ENCODE data around the gene IMMP2L.
"Not testable (repeated sequence)": the region's sequence is repeated elsewhere in the genome, so short reads cannot be mapped to it uniquely, and the experiment has no call there.

Gene IMMP2L

DNA sequence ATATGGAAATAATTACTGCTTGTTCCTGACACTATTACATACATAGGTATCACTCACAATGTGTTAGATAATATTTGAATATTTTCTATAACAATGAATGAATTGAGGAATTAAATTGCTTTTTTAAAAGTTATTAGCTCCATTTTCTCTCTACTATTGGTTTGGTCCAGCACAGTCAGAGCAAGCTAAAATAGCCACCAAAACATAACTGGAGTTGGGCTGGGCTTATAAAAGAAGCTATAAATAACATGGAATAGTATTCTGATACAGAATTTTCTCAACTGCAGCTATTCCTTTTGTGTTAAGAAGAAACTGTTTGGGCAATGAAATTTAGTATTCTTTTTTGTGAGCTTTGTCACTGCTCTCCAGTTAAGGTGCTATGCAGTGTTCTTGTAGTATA, 614.0 kb downstream of the IMMP2L start:
- DNase-seq, result no peak

DNA sequence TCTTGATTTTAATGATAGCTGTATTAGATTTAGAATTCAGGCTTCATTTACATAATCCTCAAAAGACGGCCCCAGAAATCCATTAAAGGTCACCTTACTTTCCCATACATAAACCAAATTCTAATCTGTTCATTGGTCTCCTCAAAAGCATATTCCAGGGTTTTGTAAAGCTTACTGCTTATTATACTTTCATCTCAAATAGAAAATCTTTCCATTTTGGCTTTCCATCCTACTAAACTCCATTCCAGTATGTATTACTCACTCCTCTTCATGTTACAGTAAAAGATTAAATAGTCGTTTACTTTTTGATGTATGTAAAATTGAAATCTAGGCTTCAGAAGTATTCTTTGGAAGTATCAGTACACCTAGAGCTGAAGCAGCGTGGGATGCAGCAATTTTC, 614.9 kb downstream of the IMMP2L start:
- DNase-seq, result no peak

DNA sequence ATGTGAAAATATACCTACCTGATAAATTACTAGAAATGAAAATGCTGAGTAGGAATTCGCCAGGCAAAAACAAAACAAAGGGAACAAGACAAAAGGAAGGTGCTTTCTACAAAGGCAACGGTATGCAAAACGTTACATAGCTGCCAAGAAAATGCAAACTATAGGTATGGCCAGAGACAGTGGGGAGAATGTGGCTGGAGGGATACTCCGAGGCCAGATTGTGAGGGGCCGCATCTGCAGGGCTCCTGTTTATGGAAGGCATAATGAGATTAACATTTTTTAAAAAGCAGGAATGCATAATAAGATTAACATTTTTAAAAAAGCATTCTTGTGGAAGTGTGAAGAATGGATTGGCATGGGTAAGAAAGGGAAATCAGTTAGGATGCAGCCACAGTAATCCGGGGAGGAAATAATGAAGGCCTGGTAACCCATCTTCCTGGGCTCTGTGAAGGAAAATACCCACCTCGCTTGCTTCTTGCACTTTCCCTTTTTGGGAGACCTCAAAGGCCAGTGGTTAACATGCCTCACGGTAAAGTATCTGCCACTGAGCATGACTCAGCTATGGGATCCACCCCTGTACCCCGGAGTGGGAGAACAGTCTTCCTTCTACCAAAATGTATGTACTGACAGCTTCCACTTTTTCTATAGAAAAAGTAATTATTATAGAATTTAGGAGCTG, 617.2 kb downstream of the IMMP2L start:
- no peak for DNase-seq

DNA sequence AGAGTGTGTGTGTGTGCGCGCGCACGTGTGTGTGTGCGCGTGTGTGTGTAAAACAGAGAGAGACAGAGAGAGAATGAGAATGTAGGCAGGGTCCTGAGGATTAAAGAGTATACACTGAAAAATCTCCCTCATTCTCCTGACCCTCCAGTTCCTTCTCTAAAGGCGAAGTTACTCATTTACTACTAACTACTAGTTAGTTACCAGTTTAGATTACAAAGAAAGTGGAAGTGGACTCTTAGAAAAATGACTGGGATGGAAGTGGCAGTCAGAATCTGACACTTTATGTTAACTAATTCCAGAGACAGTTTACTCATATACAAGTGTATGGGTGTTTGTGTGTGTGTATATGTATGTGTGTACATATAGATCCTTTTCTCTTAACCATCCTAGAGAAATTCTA, 617.8 kb downstream of the IMMP2L start:
- DNase-seq, result no peak

DNA sequence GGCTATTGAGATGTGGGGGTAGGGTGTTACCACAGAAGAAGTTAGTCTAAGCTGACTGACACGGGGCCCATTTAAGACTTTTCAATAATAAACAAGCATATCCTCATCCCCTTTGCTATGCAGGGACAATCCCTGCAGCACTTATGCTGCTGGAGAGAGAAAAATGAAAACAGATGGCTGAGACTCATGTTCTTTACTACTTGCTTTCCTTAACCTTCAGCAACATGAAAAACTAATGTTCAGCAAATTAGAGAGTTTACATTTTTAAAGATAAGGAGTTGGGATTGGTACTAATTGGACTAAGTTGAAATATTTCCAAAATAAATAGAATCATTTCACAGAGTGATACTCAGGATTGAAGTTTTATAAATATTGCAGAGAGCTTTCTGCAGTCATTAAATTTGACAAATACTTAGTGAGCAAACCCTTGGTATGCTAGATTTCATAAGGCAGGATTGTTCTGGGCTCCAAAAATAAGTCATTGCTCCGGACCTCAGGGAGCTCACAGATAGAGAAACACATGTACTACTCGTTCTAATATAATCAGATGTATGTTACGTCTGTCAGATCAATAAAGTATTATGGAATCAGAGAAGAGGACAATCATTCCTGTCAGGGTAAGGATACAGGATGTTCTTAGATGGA, 618.5 kb downstream of the IMMP2L start:
- no peak for DNase-seq

DNA sequence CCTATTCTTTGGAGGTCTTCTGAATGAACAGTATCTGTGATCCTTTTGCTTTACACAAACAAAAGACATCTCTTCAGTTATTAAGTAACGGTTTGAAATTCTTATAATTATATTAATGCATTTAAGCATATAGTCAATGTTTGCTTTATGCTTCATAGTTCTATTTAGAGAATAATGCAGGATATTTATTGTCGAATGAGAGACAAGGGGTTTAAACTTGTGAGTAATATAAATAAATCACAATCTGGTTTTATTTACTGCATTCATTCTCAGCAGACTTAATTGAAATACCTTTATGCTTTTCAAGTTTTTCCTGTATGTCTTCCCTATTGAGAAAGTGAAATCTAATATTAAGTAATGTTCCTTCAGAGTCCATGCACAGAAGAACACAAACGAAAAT, 620.9 kb downstream of the IMMP2L start:
- DNase-seq, result no peak

DNA sequence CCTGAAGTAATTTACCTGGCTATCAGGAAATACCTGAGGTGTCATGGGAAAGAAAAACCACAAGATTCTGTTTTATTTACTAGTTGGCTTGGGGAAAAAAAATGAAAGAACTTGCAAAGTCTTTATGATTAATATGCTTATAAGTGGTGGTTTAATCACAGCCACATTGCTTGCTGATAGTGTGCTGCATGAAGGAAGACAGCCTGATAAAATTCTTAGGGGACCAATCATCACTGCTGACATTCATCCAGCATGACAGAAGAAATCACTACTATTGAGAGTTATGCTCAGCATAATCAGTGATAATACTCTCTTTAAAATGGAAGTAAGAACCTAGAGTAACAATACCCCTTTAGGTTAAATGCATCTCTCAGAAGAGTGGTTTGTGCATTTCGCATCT, 621.5 kb downstream of the IMMP2L start:
- no peak for DNase-seq

DNA sequence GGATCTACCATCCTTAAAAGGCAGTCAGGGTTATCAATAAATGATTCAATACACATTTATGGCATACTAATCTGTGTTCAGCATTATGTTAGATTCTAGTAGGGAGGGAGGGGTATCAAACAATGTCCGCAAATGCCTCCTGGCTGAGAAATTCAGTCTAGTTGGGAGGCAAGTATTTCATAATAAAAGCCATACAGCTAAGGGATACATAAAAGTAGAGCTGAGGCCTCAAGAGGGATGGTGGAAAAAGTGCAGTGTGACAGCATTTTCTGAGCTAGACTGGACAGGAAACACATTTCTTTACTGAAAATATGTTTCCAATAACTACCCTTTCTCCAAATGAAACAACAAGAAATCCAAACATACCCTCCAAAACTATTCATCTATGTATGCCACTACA, 624.1 kb downstream of the IMMP2L start:
- DNase-seq, result no peak

DNA sequence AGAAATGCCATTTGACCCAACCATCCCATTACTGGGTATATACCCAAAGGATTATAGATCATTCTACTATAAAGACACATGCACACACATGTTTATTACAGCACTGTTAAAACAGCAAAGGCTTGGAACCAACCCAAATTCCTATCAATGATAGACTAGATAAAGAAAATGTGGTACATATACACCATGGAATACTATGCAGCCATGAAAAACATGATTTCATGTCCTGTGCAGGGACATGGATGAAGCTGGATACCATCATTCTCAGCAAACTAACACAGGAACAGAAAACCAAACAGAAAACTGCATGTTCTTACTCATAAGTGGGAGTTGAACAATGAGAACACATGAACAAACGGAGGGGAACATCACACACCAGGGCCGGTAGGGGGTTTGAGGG, 625.6 kb downstream of the IMMP2L start:
- DNase-seq, result not testable (repeated sequence)

DNA sequence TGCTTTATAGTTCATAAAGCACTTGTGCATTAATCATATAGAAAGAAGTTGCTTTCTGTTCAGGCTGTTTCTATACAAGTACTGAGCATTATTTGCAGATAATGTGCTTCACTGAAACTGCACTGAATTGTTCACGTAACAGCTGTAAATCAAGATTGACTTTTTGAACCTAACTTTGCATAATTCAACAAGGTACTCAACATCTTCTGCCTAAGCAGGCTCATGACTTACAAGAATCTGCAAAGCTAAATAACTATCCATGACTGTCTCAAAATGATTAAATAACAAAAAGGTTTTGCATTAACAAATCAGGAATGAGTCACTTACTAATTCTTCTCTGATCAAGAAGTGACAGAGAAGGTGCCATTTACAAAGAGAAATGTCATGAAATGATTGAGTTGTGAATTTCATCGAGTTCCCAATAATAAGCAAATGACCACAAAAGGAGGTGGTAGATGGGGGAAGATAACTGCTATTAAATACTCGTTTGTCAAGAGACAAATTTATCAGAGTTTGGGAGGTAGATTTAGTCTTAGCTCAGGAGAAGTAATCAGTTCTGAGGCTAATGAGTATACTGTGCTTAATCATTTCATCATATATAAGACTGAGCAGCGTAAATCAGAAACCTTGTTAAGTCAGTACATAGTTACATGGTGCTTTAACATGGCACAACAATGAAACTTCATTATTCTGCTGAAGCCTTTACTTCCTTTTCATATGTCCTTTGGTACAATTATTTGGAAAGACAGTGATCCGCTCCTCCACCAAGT, 632.6 kb downstream of the IMMP2L start:
- DNase-seq, result no peak

DNA sequence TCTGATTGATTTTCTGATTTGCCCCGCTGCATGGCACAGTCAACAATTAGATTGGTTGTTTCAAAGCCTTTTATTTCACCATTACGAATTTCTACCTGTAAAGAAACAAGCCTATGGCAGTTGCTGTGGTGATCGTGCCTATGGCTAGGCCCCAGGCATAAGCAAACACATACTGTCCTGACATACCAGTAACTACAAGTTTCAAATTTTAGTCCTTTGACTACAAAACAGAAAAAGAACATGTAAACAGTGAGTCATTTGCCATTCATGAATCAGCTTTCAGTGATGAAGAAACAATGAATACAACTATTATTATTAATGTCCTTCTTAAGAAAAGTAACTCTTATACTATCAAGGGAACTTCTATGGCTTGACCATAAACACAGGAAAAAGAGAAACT, 639.4 kb downstream of the IMMP2L start:
- no peak for DNase-seq

DNA sequence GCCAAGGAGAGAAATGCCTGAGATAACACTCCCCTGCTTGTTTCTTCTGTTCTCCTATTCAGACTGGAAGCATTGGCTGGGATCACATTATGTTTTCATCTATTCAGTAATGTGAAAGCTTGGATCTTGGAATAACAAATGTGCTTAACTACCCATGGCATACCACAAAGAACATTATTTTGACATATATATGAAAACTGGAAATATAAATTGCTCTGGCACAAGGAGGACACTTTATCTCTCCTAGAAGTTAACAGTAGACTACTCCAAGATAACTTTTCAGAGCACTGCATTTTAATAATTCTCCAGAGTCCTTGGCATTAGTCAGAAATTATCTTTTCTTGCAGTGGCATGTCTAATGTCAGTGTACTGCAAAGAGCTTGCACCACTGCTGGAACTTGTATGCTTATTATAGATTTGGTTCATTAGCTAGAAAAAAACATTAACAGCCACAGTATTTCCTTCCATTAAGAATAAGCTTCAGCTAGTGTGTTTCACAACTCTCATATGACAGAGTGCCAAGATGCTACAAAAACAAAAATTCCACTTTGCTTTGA, 640.6 kb downstream of the IMMP2L start:
- DNase-seq, result no peak

DNA sequence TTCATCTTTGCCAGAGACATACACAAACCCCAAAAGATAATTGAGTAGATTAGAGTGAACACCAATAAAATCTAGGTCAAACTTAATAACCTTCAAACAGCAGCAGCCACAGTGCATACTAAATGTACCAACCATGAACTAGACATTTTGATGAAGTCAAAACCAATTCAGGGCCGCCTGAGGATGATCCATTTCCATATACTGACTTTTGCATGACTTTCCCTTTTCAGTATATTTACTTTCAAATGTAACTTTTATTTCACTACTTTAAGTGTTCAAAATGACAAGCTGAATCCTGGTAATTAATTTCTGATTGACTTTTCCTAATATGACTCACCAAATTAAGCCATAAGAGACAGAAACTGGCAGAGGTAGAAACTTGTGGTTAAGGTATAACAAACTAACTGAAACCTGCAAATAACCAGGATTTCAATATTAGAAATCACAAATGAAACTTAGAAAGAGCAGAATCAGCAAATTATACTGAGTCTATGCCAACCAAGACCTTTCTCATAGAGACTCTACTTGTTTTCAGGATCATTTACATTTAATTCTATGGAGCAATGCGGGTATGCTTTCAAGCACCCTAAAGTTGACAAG, 643.2 kb downstream of the IMMP2L start:
- DNase-seq, result no peak

DNA sequence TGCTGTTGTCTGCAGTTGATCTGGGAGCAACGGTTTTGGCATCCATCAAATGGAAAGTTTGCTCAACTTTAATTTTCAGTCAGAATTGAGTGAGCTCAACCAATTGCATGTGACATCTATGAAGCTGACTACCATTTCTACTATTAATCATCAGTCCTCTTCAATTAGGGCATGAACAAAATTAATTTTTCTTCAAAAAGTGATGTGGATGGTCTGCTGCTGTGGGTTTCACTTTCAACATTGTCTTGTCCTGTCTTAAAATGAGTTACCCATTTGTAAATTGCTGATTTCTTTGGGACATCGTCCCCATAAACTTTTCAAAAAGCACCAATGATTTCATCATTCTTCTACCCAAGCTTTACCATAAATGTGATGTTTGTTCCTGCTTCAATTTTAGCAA, 648.0 kb downstream of the IMMP2L start:
- no peak for DNase-seq

DNA sequence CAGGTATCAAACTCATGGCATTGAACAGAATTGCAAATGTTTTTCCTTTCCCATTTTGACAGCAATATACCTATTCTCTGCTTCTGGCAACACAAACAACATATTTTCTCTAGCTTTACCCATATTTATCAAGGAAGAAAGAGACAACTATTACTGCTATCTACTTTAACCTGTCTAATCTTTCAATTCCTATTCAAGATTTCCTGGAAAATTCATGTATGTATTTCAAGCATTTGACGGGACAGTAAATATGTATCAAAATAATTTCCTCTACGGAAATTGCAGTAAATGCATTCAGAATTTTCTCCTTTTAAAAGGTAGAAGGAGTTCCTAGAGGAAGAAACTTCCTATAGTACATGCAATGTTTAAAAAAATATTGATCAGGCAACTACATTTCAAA, 650.7 kb downstream of the IMMP2L start:
- no peak for DNase-seq

DNA sequence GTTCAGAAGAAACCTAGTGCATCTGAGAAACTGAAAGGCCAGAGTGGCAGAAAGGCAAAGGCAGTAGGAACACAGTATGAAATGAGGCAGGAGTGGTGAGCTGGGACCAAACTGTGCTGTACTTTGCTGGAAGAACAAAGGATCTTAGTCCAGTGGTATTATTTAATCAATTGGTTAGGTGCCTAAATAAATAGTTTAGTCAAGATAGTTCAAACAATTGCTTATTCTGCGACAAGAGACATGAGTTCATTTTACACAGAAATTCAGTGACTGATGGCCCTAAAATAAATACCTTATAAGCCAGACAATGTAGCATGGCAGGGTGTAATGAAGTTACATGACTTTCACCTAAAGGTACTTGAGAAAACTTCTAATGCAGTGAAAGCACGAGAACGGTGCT, 653.2 kb downstream of the IMMP2L start:
- no peak for DNase-seq

DNA sequence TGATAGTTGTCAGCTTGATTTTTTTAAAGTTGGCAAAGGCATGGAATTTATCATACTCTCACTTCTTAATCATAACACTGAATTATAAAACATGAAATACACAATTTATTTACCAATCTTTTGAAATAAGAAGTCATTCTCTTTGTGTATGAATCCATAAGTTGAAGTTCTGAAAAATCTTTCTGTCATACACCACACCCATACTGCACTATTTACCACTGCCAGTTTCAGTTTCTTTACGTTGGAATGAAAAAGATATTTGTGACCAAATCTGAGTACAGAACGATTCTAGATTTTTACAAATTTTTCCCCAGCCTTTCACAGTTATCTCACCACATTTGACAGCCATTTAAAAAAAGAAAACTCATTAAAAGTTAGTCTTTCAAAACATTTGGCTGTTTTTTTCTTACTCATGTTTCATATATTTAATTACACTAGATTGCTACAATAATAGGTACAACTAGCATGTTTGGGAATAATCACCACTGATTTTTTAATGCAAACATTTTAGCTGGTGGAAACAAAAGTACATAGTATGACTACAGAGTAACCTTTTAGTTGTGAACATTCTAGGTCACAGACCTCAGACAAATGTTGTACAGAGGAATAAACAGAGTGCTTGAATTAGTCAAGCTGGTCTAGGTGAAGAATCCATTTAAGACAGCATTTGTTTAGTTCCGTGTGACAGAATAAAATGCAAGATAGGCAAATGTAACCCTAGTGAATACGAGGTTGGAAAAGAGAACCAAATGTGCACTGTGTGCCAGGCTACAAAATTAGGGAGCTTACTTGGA, 656.3 kb downstream of the IMMP2L start:
- DNase-seq, result no peak

DNA sequence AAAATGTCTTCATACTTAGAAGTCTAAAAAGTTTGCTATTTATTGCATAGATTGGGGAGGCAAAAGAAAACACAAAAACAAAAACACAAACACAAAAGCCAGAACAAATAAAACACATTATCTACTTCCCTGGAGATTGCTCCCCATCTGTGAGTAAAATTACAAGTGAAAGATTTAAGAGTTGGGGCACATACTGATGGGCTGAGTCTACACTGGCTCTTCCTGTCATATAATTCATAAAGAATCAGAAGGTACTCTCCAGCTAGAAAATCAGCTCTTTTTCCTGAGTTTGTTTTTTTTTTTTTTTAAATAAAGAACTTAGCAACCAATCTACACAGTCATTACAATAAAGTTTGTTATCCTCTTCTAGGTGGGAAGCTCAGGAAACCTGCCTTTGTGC, 663.8 kb downstream of the IMMP2L start:
- DNase-seq, result no peak

DNA sequence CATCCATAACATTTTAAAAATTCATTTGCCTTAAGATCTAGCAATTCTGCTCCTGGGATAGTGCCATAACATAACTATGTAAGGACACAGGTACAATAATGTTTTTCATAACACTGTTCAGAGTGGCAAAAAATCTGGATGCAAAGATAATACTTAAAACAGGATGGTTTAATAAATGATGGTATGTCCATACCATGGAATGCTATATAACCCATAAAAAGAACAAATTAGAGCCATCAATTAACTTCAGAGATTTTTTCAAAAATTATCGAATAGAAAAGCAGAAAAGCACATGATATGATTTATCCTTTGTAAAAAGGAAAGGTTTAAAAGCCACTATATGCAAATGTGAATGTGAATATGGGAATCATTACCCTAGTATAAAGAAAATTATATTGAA, 664.8 kb downstream of the IMMP2L start:
- DNase-seq, result no peak

DNA sequence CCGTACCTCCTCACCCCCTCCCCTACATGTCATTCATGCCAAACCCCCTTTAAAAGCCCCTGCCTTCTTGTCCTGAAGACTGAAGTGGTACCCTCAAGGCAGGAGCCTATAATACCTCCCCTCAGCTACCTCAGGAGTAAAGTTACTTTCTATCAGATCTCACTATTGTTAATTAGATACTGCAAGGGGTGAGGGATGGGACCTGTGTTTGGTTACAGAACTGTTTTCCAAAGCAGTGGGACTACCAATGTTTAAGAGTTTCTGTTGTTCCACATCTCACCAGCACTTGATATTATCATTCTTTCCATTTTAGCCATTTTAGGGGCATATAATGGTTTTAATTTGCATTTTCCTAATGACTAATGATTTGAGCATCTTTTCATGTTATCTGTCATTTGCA, 668.2 kb downstream of the IMMP2L start:
- no peak for DNase-seq

DNA sequence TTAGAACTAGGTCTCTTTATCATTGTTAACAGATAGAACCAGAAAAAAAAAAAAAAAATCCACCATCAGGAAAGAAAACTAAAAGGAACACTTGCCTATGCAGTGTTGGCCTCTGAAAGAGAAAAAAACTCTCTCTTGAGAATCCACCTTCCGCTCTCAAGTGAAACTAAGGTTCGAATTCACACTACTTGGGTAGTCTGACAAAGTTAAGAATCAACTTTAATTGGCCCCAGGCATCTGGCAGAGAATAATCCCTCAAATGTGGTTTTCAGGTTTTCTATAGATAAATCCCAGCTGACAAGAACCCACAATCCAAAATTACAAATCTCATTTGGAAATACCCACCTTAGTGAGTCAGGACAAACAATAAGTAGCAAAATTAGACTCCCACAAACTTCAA, 671.1 kb downstream of the IMMP2L start:
- no peak for DNase-seq

DNA sequence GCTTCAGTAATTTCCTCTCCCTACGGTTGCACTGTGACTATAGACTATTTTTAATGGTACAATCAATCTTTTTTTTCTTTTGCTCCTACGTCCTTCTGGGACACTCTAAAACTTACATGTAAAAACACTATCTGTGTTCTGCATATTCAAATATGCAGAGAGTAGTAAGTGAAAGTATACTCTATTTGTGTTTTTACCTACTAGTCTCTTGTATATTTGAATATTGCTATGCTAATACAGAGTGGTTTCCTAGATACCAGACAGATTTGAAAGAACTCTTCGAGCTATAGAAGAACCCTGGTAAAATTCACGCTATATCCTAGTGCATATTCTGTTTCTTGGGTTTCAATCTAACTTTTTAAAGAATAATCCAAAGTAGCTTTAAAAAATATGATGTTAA, 672.2 kb downstream of the IMMP2L start:
- no peak for DNase-seq

DNA sequence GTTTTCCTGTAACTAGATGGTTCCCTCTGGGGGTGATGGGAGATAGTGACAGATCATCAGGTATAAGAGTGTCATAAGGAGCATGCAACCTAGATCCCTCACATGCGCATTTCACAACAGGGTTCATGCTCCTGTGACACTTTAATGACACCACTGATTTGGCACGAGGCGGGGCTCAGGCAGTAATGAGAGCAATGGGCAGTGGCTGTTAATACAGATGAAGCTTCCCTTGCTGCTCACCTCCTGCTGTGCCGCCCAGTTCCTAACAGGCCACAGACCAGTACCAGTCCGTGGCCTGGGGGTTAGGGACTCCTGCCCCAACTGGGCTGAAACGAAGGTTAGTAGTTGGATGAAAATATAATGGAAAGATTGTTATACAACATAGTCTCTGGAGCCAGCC, 673.0 kb downstream of the IMMP2L start:
- no peak for DNase-seq
